HG03442 (cell line): ENCODE measurements around the gene RHEX.

Experiments used
- ATAC-seq: cut with Tn5 transposase; IDR thresholded peaks from one replicate; pipeline ENCODE4 v1.9.1; 2021; ENCODE audit warnings: mild to moderate bottlenecking, moderate library complexity; ENCODE audit not compliant: unreplicated experiment

The RHEX gene

DNA sequence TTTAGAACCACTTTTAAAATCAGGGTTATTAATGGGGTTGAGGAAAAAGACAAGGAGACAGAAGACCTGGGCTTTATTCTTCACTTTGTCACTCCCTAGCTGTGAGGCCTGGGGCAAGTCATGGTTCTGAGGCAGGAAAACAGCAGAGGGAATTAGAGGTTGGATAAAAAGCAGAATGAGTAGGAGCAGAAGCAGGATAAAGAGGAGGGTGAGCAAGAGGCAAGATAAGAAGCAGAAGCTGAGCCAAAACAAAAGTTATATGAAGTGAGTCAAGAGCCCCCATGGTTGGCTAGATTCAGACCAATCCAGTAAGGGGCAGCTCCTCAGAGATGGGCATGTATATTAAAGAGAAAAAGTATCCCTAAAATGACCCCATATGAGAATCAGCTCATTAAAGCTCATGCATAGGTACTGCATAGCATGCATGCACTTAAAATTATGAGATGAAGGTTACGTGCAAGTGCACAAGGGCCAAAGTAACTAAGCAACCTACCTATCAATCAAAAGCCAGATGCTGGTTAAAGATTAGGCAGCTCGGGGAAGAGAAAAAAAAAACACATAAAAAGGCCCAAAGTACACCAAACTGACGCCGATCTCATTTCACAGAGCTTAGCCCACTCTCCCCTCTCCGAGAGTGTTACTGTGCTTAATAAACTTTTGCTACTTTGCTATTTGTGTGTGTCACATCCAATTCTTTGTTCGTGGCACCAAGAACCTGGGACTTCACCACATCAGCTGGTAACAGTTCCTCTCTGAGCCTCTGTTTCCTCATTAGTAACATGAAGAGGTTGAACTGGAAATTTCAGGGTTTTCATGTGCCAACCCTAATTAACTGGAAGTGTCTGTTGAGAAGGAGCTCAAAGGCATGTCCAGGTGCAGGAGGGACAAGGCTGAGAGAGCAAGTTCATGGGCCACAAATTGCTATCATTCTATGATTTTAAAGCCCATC lies 62.0 kb downstream of the RHEX start:
- ATAC-seq = no peak

DNA sequence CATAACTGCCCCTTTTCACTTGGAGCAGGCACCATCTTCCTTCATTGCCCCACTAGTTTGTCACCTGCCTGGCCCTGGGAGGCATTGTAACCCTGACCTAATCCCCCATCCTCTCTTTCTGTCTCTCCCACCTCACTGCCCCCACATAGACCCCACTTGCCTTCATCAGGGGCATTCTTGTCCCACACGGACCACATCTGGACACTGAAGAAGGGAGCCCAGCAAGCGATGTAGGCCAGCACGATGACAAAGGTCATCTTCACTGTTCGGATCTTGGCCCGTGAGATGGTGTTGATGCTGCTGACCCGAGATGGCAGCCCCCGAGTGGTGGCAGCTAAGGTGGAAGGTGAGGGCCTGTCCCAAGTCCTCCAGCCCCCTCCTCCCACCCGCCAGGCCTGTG lies 62.8 kb downstream of the RHEX start:
- no peak for ATAC-seq

DNA sequence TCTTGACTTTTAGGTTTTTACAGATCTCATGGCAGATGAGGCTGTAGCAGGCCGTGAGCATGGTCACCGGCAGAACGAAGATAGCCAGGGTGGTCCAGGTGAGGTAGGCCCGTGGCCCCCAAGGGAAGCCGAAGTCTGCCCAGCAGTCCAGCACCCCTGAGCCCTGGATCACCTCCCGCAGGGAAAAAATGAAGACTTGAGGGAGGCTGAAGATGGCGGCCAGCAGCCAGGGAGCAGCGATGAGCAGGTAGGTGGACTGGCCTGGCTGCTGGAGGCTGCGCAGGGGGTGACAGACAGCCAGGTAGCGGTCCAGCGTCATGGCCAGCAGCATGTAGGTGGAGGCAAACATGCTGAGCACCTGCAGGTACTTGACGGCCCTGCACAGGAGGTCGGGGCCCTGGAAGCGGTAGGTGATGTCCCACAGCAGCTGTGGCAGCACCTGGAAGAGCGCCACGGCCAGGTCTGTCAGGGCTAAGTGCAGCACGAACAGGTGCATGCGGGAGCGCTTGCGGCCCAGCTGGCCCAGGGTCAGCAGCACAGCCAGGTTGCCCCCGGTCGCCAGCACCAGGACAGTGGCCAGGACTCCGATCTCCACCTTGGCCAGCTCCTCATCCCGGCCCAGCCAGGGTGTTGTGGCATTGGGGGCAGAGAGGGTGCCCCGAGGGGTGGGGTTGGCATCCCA lies 63.4 kb downstream of the RHEX start:
- no peak for ATAC-seq

DNA sequence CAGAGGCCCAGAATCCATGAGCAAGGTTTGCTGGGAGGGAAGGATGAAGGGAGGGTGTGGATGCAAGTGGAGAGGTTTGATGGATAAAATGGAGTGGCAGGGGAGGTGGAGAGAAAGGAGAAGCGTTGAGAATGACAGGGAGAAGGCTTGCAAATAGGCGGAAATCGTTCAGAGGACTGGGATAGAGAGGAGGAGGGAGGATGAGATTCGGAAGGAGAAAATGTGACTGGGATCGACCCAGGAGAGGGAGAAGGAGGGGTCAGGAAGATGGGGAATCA lies 63.8 kb downstream of the RHEX start:
- no peak for ATAC-seq

DNA sequence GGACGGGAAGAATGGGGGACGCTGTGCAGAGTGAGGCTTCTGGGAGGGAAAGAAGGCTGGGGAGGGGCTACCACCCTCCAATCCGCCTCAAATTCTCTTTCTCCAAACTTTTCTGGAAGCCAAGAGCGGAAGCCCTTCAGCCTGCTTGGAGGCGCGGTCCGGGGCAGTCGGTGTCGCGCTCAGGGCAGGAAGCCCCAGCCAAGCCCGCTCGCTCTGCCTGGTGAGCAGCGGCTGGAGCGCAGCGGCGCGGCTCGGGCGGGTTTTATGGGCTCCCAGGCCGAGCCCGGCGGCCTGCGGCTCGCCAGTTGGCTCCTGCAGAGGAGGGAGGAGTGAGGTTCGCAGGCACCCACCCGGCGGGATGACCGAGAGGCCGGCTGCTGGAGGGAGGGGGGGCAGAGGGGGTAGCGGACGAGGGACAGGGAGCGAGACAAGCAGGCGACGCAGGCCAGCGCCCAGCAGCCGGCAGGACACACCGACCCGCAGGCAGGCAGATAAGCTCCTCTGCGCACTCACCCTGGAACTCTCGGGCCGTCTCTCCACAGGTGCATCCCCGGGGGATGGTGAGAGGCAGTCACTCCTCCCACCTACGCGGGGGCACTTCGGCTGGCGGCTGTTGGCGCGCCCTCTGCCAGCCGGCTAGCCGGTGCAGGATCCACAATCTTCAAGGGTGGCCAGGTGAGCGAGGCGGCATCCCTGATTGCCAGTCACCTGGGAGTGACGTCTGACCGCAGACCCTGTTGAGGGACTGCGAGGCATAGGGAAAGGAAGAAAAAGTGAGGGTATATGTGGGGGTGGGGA lies 64.4 kb downstream of the RHEX start, which contains the start of gene AVPR1B:
Gene AVPR1B (minus strand): TSS at position 238 of the 798 bp plus-strand sequence. CDS start 498 bp downstream, outside the sequence.
- no peak for ATAC-seq

DNA sequence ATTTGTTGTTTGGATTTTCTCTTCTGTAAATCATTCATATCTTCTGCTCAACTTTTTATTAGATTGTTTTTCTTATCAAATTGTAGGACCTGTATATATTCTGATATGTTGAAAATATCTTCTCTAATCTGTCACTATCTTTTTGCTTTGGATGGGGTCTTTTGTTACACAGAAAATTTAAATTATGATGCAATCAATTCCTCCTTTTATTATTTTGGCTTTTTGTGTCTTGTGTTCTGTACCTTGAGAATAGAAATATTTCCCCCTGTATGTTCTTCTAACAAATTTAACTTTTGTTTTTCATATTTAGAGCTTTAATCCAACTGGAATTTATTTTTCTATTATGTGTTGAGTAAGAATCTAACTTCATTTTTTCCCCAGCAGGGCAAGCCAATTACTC lies 67.4 kb downstream of the RHEX start:
- ATAC-seq = no peak

DNA sequence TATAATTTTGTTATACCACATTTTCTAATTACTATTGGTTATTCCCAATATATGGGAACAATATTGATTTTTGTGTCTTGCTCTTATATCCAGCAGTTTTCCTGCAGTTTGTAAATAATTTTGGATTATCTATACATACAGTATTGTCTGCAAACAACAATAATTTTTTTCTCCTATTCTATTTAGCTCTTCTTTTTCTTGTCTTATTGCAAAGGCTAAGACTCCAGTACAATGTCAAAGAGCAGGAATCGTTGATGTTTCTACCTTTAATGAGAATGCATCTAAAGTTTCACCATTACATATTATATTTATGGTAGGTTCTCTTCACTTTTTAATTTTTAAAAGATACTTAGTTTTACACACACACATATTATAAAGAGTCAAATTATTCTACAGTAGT lies 68.3 kb downstream of the RHEX start:
- ATAC-seq = no peak

DNA sequence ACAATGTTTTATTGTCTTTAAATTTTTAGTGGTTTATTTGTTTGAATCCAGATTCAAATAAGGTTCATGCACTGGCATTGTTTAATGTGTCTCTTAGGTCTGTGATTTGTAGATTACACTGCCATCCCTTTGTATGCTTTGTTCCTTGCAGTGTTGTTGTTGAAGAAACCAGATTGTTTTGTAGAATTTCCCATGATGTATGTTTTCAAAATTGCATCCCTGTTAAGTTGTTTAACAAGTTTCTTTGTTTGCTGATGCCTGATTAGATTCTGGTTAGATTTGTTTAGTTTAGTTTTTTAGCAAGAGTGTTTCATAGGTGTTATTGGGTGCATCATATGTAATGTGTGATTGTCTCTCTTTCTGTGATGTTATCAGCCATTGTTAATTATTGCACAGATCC lies 69.7 kb downstream of the RHEX start:
- ATAC-seq = no peak

DNA sequence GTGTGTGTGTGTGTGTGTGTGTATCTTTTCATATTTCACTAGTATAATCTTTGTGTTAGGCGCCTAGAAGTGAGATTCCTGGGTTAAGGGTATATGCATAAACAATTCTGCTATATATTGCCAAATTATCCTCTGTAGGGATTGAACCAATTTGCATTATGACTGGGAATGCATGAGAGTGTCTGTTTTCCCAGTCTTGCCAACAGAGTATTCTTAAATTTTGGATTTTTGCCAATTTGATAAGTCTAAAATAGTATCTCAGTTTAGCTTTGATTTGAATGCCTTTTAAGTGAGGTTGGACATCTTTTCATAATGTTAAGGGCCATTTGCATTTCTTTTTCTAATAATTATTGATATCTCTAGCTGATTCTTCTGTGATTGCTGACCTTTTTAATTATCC lies 72.4 kb downstream of the RHEX start:
- ATAC-seq = no peak

DNA sequence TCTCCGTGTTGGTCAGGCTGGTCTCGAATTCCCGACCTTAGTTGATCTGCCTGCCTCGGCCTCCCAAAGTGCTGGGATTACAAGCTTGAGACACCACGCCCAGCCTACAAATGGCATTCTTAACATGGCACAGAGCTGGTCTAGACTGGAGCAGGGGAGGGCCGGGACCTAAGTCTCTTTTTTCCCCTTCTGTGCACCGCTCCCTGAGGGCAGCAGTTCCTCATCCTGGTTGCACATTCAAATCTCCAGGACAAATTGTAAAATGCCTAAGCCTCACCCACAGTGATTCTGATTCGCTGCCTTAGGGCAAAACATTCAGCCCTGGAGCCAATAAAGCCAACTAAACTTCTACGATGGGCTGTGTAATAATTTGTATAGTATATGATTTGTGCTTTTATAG lies 74.4 kb downstream of the RHEX start:
- no peak for ATAC-seq

DNA sequence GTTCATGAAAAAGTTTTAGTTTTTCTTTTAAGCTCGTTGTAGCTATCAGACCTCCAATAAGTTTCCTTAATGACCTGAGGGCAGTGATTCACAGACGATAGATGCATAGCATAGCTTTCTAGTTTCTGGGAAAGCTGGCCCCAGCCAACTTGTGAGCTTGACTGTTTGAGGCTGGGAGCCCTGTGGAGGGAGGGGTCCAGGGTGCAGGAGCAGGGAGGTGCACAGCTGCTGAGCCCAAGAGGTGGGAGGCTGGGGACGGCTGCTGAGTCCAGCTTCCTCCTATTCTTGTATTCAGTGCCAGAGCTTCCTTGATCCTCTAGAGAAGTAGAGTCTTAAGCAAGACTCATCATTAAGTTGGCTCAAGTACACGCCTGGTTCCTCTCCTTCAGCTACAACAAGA lies 75.2 kb downstream of the RHEX start:
- no peak for ATAC-seq

DNA sequence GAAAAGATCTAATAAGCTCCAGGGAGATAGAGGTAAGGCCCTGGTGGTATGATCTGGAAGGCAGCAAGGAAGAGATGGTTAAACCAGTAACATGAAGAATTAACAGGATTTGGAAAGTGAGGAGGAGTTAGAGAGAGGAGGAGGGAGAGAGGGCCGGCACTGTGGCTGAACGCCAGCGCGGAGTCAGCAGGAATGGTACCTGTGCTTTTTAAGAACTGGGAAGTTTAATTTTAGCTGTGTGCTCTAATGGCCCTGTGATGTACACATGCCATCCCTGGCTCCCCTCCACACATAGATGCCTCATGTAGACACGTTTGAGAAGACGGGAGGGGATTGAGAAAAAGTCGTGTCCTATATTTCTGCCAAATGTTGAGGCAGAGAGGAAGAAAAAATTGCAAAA lies 78.1 kb downstream of the RHEX start:
- ATAC-seq = no peak

DNA sequence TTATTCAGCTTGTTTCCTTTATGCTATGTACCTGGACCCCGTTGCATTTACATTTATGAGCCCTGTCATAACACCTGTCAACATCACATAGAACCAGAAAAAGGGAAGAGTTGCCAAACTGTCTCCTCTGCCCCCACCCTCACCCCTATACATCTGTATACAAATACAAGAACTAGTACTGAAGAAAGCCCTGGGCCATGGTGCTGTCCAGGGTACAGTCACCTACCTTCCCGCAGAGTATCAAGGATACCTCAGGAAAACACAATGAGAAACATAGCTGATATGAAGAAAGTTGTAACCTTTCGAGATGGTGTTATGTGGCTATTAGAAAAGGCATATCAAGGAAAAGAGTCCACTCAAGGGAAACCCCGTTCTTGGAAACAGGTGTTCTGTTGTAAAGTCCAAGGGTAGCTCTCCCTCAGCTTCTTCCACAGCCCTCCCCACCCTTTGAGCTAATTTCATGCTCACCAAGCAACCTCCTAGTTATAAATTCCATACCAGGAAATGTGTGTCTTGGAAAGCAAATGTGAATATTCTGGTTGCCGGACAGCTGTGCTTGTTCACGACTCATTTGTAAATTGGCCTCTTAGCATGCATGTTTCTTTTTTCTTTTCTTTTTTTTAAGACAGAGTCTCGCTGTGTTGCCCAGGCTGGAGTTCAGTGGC lies 80.9 kb downstream of the RHEX start:
- ATAC-seq = no peak

DNA sequence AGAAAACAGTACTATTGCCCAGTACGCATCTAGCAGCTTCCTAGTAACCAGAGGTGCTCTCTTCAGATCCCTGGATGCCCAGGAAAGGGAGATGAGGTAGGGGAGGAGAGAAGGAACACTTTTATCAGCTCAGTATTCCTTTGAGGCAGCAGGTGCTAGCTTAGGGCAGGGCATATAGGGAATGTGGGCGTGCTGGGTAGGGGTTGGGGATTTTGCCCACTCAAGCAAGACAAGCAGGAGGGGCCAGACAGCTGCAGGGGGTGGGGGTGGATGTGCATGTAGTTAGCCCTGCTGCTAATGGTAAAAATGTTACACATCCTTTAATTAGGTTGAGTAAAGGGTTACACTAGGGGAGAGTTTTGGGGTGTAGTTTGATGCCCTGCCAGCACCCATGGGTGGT lies 82.3 kb downstream of the RHEX start:
- no peak for ATAC-seq

DNA sequence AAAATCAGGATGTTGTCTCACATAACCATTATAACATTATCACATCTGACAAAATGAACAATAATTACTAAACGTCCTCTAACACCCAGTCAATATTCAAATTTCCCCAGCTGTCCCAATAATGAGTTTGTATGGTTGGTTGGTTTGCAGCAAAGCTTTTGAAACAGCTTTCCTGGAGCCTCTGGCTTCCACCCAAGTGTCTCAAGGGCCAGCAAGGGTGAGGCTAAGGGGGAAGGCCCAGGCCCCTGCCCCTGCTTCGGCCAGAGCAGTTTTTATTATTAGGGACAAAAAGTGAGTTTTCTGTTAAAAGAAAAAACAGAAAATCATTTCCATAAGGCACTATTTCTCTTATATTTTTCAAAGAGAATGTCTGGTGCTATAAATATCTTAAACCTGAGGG lies 83.3 kb downstream of the RHEX start:
- ATAC-seq = no peak

DNA sequence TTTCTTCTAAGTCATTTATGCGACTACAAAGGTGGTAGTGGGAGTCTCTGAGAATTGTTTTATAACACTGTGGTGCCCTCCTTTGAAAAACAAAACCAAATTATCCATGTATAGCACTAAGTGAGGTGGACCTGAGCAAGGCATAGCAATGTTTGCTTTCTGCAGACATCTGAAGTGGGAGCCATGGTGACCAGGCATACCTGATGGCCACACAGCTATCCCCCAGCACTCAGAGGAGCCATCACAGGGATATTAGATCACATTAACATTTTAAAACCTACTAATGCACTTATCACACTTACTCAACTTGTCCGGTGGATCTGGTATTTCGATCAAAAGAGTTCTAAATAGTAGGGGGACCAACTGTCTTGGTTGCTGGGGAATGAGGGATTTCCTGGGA lies 89.0 kb downstream of the RHEX start:
- ATAC-seq = no peak

DNA sequence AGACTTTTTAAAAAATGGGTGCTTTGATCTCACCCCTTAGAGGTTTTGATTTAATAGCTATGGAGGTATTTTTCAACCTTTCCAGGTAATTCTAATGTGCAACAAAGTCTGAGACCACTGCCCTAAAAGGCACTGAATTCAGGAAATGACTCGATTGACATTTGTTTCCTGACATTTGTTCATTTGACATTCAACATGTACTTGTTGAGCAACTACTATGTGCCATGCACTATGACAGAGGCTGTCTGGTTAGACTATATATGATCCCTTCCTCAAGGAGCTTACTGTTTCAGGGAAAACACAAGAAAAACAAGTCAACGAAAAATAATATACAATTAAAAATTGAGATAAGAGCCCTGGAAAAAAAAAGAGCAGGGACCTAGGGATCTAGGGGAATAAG lies 89.8 kb downstream of the RHEX start:
- no peak for ATAC-seq

DNA sequence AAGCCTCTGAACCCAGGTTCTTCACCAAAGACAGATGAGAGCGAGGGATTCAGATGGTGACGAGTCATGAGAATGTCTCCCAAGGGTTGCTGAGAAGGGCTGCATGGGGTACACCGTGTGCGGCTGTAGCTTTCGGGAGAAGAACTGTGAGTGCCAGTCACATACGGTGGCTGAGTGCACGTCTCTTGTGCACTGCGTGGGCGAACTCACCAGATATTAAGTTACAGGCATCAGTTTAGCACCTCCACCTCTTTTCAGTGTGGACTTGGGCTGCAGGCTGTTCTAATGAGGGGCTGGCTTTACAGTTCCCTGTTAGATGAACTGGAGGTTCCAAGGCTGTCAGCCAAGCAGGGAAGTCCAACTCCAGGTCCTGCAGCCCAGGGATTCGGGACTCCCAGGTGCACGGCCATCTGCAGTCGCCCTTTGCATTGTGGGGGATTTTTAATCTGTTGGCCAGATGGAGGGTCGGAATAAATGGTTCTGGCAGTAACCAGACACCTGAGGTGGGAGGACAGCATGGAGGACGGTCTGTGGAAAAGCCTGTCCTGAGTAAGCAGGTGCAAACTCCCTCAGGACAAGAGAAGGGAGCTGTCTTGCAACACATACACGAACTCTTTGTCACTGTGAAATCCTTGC lies 90.7 kb downstream of the RHEX start:
- no peak for ATAC-seq

DNA sequence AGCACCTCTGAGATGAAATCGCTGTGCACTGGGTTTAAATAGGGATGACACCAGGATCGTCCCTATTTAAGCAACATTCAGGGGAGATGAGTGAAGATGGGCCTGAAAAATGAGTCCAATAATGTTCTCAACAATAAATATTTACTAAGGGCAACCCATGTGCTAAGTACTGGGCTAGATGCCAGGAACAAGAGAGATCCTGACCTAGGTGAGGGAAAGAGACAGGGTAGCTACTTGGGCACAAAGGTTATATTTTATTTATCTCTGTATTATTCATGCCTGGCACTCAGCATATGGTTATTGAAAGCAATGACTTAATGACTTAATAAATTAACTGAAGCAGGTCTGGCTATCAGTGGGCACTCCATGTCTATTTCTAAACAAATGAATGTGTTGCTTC lies 91.6 kb downstream of the RHEX start:
- ATAC-seq = no peak

DNA sequence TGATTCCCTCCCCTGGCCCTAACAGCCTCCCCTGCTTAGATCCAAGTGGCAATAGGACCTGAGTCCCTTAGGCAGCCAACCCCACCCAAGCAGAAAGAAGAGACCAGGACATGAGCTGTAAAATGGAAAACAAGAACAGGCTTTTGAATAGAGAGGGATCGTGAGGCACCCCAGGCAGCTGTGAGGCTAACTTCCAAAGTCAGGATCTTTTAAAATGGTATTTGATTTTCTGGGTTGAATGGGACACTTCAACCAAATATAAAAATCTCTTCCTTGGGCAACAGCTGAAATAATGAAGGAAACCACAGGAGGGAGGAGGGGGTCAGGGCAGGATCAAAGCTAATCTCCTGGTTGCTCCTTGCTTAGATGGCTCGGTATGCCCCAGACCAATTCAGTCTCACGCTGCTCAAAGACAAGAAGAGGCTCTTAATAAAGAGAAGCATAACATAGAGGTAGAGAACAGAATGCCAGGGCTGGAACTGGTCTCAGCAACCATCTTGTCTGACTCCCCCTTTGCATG lies 92.9 kb downstream of the RHEX start:
- ATAC-seq = no peak
